Stimulated activated CD8-positive, alpha-beta memory T cell treated with anti-CD3 and anti-CD28 coated beads, Interleukin-15, amount 100 ng/mL, for 24 hours (primary cell): Measurements from ENCODE around the gene FARP1.

Experiments used
- DNase-seq: peaks from one replicate; pipeline ENCODE4 v3.0.0-alpha.2; 2020; ENCODE audit warnings: low read depth

FARP1 gene

GRCh38 chr13:98308086-98308911 is 165.4 kb downstream of the FARP1 start:
- DNase-seq: no peak

GRCh38 chr13:98309569-98310335 is 166.9 kb downstream of the FARP1 start:
- no peak for DNase-seq

- DNase-seq: no peak
Observed at GRCh38 chr13:98310485-98311199, 167.7 kb downstream of the FARP1 start.

GRCh38 chr13:98311200-98311548 is 168.3 kb downstream of the FARP1 start:
- no peak for DNase-seq

- no peak for DNase-seq
Observed at GRCh38 chr13:98312606-98313005, 169.7 kb downstream of the FARP1 start.

GRCh38 chr13:98313023-98313921 is 170.4 kb downstream of the FARP1 start:
- DNase-seq: no peak

- no peak for DNase-seq
Observed at GRCh38 chr13:98313922-98314292, 171.0 kb downstream of the FARP1 start.

- no peak for DNase-seq
Observed at GRCh38 chr13:98315466-98315865, 172.6 kb downstream of the FARP1 start.

- DNase-seq: no peak
Observed at GRCh38 chr13:98315902-98316301, 173.0 kb downstream of the FARP1 start.

GRCh38 chr13:98317573-98318171 is 174.8 kb downstream of the FARP1 start:
- DNase-seq: no peak

- no peak for DNase-seq
Observed at GRCh38 chr13:98318263-98318878, 175.5 kb downstream of the FARP1 start.

GRCh38 chr13:98320561-98321105 is 177.7 kb downstream of the FARP1 start:
- no peak for DNase-seq

GRCh38 chr13:98321395-98321794 is 178.5 kb downstream of the FARP1 start:
- DNase-seq: no peak

- no peak for DNase-seq
Observed at GRCh38 chr13:98322091-98322718, 179.3 kb downstream of the FARP1 start.

GRCh38 chr13:98324105-98324504 is 181.2 kb downstream of the FARP1 start:
- DNase-seq: no peak

GRCh38 chr13:98325724-98326123 is 182.8 kb downstream of the FARP1 start:
- DNase-seq: no peak

GRCh38 chr13:98326291-98326690 is 183.4 kb downstream of the FARP1 start:
- DNase-seq: no peak

GRCh38 chr13:98327371-98328270 is 184.7 kb downstream of the FARP1 start:
- no peak for DNase-seq

- DNase-seq: no peak
Observed at GRCh38 chr13:98328511-98328910, 185.6 kb downstream of the FARP1 start.
